ENCODE measurements around the gene TAOK1. TPM values are rescaled to one million over a fixed set of nuclear protein-coding genes. Genes with fewer than 3 reads are reported as not detected.

Gene TAOK1
- total and polyA plus RNA-seq, 5 donors from 2014 or later = 2.2 to 68.5 (median 3.8) TPM

- DNase-seq = peak; percentile 82 to 89 (median 85)
- Mint-ChIP-seq H3K4me3 (peak within 1 kb of the TSS; percentile 94 to 98 (median 96)), H3K36me3 (no peaks in the 10 kb centered on the region), H3K27ac (peak within 1 kb of the TSS; percentile 94 to 98 (median 94)), H3K4me1 (peaks cover 6 to 74% (median 42%) of the 10 kb centered on the region in 4 donors), H3K9me3 (no peaks in the 10 kb centered on the region), H3K27me3 (no peaks in the 10 kb centered on the region)
- H3K27ac ChIP-seq (ENCODE audit: insufficient read depth, low read length, poor library complexity, severe bottlenecking) = peak within 1 kb of the TSS; percentile 68
- H3K27me3 ChIP-seq (ENCODE audit: control insufficient read depth, insufficient read depth, low read length) = no peaks in the 10 kb centered on the region
- H3K4me1 ChIP-seq (ENCODE audit: control insufficient read depth, insufficient read depth, low read length, poor library complexity, severe bottlenecking) = peaks cover 82% of the 10 kb centered on the region
- H3K9me3 ChIP-seq (ENCODE audit: control insufficient read depth in 2 of 2, low read length in 2 of 2) = no peaks in the 10 kb centered on the region
- H3K36me3 ChIP-seq (ENCODE audit: control insufficient read depth, insufficient read depth, low read length) = no peaks in the 10 kb centered on the region
- H3K4me3 ChIP-seq (ENCODE audit: low read depth, low read length) = peak within 1 kb of the TSS; percentile 77
- peak; percentile 84 to 86 for ATAC-seq (ENCODE audit: low read depth in 2 of 2)
Observed at GRCh38 chr17:29589524-29590410, 199.6 kb downstream of the TAOK1 start, which contains the start of gene GIT1. Gene GIT1 (minus strand): TSS chr17:29589648. CDS start chr17:29589378, 270 bp downstream.

GRCh38 chr17:29590411-29591145 lies 200.4 kb downstream of the TAOK1 start:
- peak overlapping the region; percentile 26 to 88 (median 83) for H3K27ac Mint-ChIP-seq
- H3K36me3 Mint-ChIP-seq = no peaks in the 10 kb centered on the region
- H3K27ac ChIP-seq (ENCODE audit: insufficient read depth, low read length, poor library complexity, severe bottlenecking) = peak overlapping the region; percentile 65
- H3K36me3 ChIP-seq (ENCODE audit: control insufficient read depth, insufficient read depth, low read length) = no peaks in the 10 kb centered on the region
- no peak for ATAC-seq (ENCODE audit: low read depth in 2 of 2)
- H3K4me1 Mint-ChIP-seq = peaks cover 6 to 66% (median 38%) of the 10 kb centered on the region in 4 donors
- H3K27me3 ChIP-seq (ENCODE audit: control insufficient read depth, insufficient read depth, low read length) = no peaks in the 10 kb centered on the region
- no peaks in the 10 kb centered on the region for H3K9me3 ChIP-seq (ENCODE audit: control insufficient read depth in 2 of 2, low read length in 2 of 2)
- H3K4me3 ChIP-seq (ENCODE audit: low read depth, low read length) = peak overlapping the region; percentile 77
- peak overlapping the region; percentile 91 to 94 (median 92) for H3K4me3 Mint-ChIP-seq
- no peaks in the 10 kb centered on the region for H3K9me3 Mint-ChIP-seq
- no peak for DNase-seq
- peaks cover 74% of the 10 kb centered on the region for H3K4me1 ChIP-seq (ENCODE audit: control insufficient read depth, insufficient read depth, low read length, poor library complexity, severe bottlenecking)
- H3K27me3 Mint-ChIP-seq = no peaks in the 10 kb centered on the region

GRCh38 chr17:29591146-29591736 lies 201.1 kb downstream of the TAOK1 start:
- peak overlapping the region in 2 of 3 donors; percentile 41 to 76 for H3K27ac Mint-ChIP-seq
- H3K4me3 Mint-ChIP-seq = peak overlapping the region; percentile 91 to 94 (median 92)
- H3K9me3 Mint-ChIP-seq = no peaks in the 10 kb centered on the region
- no peaks in the 10 kb centered on the region for H3K27me3 ChIP-seq (ENCODE audit: control insufficient read depth, insufficient read depth, low read length)
- no peaks in the 10 kb centered on the region for H3K9me3 ChIP-seq (ENCODE audit: control insufficient read depth in 2 of 2, low read length in 2 of 2)
- H3K27me3 Mint-ChIP-seq = no peaks in the 10 kb centered on the region
- ATAC-seq (ENCODE audit: low read depth in 2 of 2) (no peak), DNase-seq (peak in 2 of 3 donors; percentile 34 to 56)
- H3K36me3 ChIP-seq (ENCODE audit: control insufficient read depth, insufficient read depth, low read length) = no peaks in the 10 kb centered on the region
- peaks cover 69% of the 10 kb centered on the region for H3K4me1 ChIP-seq (ENCODE audit: control insufficient read depth, insufficient read depth, low read length, poor library complexity, severe bottlenecking)
- H3K4me3 ChIP-seq (ENCODE audit: low read depth, low read length) = peak overlapping the region; percentile 48
- peak overlapping the region; percentile 65 for H3K27ac ChIP-seq (ENCODE audit: insufficient read depth, low read length, poor library complexity, severe bottlenecking)
- H3K36me3 Mint-ChIP-seq = no peaks in the 10 kb centered on the region
- H3K4me1 Mint-ChIP-seq = peaks cover 3 to 60% (median 34%) of the 10 kb centered on the region in 4 donors

GRCh38 chr17:29591737-29592608 lies 201.8 kb downstream of the TAOK1 start:
- no peaks in the 10 kb centered on the region for H3K27me3 ChIP-seq (ENCODE audit: control insufficient read depth, insufficient read depth, low read length)
- Mint-ChIP-seq H3K27ac (peak overlapping the region in 2 of 3 donors; percentile 51 to 82), H3K4me3 (peak overlapping the region; percentile 91 to 94 (median 92)), H3K36me3 (no peaks in the 10 kb centered on the region), H3K9me3 (no peaks in the 10 kb centered on the region), H3K4me1 (peaks cover 0 to 52% (median 30%) of the 10 kb centered on the region in 4 donors), H3K27me3 (no peaks in the 10 kb centered on the region)
- DNase-seq (peak; percentile 67 to 74 (median 73)), ATAC-seq (ENCODE audit: low read depth in 2 of 2) (peak; percentile 37 to 40)
- no peaks in the 10 kb centered on the region for H3K9me3 ChIP-seq (ENCODE audit: control insufficient read depth in 2 of 2, low read length in 2 of 2)
- H3K4me3 ChIP-seq (ENCODE audit: low read depth, low read length) = no peak overlapping the region
- peaks cover 63% of the 10 kb centered on the region for H3K4me1 ChIP-seq (ENCODE audit: control insufficient read depth, insufficient read depth, low read length, poor library complexity, severe bottlenecking)
- H3K27ac ChIP-seq (ENCODE audit: insufficient read depth, low read length, poor library complexity, severe bottlenecking) = peak overlapping the region; percentile 65
- H3K36me3 ChIP-seq (ENCODE audit: control insufficient read depth, insufficient read depth, low read length) = no peaks in the 10 kb centered on the region

GRCh38 chr17:29592850-29593551 lies 202.8 kb downstream of the TAOK1 start, which contains the start of gene ANKRD13B:
Gene ANKRD13B (plus strand): TSS chr17:29593132. CDS start chr17:29593622, 490 bp downstream.
- DNase-seq = peak in 2 of 3 donors; percentile 25 to 52

GRCh38 chr17:29593591-29594518 lies 203.7 kb downstream of the TAOK1 start:
- H3K4me1 Mint-ChIP-seq = peaks cover 0 to 39% (median 19%) of the 10 kb centered on the region in 4 donors
- Histone ChIP-seq H3K4me3 (ENCODE audit: low read depth, low read length) (no peak overlapping the region), H3K27me3 (ENCODE audit: control insufficient read depth, insufficient read depth, low read length) (no peaks in the 10 kb centered on the region), H3K4me1 (ENCODE audit: control insufficient read depth, insufficient read depth, low read length, poor library complexity, severe bottlenecking) (peaks cover 44% of the 10 kb centered on the region), H3K36me3 (ENCODE audit: control insufficient read depth, insufficient read depth, low read length) (no peaks in the 10 kb centered on the region), H3K9me3 (ENCODE audit: control insufficient read depth in 2 of 2, low read length in 2 of 2) (no peaks in the 10 kb centered on the region), H3K27ac (ENCODE audit: insufficient read depth, low read length, poor library complexity, severe bottlenecking) (no peak overlapping the region)
- peak overlapping the region; percentile 76 to 94 (median 81) for H3K4me3 Mint-ChIP-seq
- H3K27ac Mint-ChIP-seq = no peak overlapping the region
- H3K27me3 Mint-ChIP-seq = no peaks in the 10 kb centered on the region
- no peaks in the 10 kb centered on the region for H3K9me3 Mint-ChIP-seq
- H3K36me3 Mint-ChIP-seq = no peaks in the 10 kb centered on the region
- peak in 1 of 3 donors; percentile 42 for DNase-seq
- ATAC-seq (ENCODE audit: low read depth in 2 of 2) = no peak

More at GRCh38 chr17:29592850-29593551, 202.8 kb downstream of the TAOK1 start, which contains the start of gene ANKRD13B:
- Histone ChIP-seq H3K4me3 (ENCODE audit: low read depth, low read length) (no peak within 1 kb of the TSS), H3K9me3 (ENCODE audit: control insufficient read depth in 2 of 2, low read length in 2 of 2) (no peaks in the 10 kb centered on the region), H3K4me1 (ENCODE audit: control insufficient read depth, insufficient read depth, low read length, poor library complexity, severe bottlenecking) (peaks cover 52% of the 10 kb centered on the region), H3K27ac (ENCODE audit: insufficient read depth, low read length, poor library complexity, severe bottlenecking) (no peak within 1 kb of the TSS), H3K27me3 (ENCODE audit: control insufficient read depth, insufficient read depth, low read length) (no peaks in the 10 kb centered on the region), H3K36me3 (ENCODE audit: control insufficient read depth, insufficient read depth, low read length) (no peaks in the 10 kb centered on the region)
- Mint-ChIP-seq H3K4me1 (peaks cover 0 to 42% (median 23%) of the 10 kb centered on the region in 4 donors), H3K9me3 (no peaks in the 10 kb centered on the region), H3K36me3 (no peaks in the 10 kb centered on the region), H3K4me3 (peak within 1 kb of the TSS; percentile 91 to 94 (median 94)), H3K27ac (peak within 1 kb of the TSS in 2 of 3 donors; percentile 51 to 82), H3K27me3 (no peaks in the 10 kb centered on the region)
- ATAC-seq (ENCODE audit: low read depth in 2 of 2) = no peak

All from CD4-positive, CD25-positive, alpha-beta regulatory T cell (primary cell).